Bronchial epithelial cell (primary cell): ENCODE data around the gene HTR6. TPM values are rescaled to one million over a fixed set of nuclear protein-coding genes. Genes with fewer than 3 reads are reported as not detected.
"Not testable (repeated sequence)": the region's sequence is repeated elsewhere in the genome, so short reads cannot be mapped to it uniquely, and the experiment has no call there.

Experiments
- DNase-seq: peaks from one replicate; pipeline ENCODE4 v3.0.0-alpha.2; 2010; ENCODE audit warnings: low read depth
- FAIRE-seq: peaks from 2 replicates; lab custom pipeline; 2011; peaks lifted over from hg19 to GRCh38; lab: Jason Lieb, UNC
- H3K27me3 ChIP-seq: 2 replicates; pipeline ENCODE4 v1.5.1; 2011; ENCODE audit warnings: low read length; ENCODE audit not compliant: control insufficient read depth, insufficient read depth
- H3K36me3 ChIP-seq: 2 replicates; pipeline ENCODE4 v1.5.1; 2011; ENCODE audit warnings: low read length; ENCODE audit not compliant: control insufficient read depth, insufficient read depth
- H3K4me3 ChIP-seq: 2 replicates; pipeline ENCODE4 v1.5.1; 2011; ENCODE audit warnings: mild to moderate bottlenecking, low read depth, low read length, control low read depth
- total RNA-seq: library from RNA; depleted of rRNA; stranded (reverse); fragments of >200 nt; gene quantifications from 2 replicates; pipeline ENCODE4 v1.2.1, GENCODE V29; 2014
- TF ChIP-seq, protein P1 (sequence below): IDR thresholded peaks from 2 replicates; pipeline ENCODE4 v1.5.1; 2011; ENCODE audit warnings: mild to moderate bottlenecking, moderate library complexity, low read length, control low read depth, inconsistent platforms; ENCODE audit not compliant: insufficient read depth, severe bottlenecking

Gene HTR6
- total RNA-seq, 1 donor from 2014 or later = not detected

DNA sequence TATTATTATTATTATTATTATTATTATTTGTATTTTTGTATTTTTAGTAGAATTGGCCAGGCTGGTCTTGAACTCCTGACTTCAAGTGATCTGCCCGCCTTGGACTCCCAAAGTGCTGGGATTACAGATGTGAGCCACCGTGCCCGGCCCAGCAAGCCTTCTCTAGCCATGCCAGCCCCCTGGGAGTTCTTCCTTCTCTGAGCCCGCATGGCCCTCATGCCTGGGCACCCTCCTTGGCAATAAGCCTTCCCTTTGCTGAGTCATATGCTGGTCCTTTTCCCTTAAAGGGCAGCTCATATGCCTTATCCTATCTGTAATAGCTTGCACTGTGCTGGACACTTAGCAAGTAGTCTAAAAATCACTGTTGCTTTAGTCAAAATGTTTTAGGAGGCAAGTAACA is 29.0 kb upstream of the HTR6 start:
- DNase-seq (peak; percentile 64), FAIRE-seq (no peak)
- Histone ChIP-seq H3K4me3 (no peak overlapping the region), H3K36me3 (no peaks in the 10 kb centered on the region), H3K27me3 (no peaks in the 10 kb centered on the region)
- TF ChIP-seq, protein P1, sequence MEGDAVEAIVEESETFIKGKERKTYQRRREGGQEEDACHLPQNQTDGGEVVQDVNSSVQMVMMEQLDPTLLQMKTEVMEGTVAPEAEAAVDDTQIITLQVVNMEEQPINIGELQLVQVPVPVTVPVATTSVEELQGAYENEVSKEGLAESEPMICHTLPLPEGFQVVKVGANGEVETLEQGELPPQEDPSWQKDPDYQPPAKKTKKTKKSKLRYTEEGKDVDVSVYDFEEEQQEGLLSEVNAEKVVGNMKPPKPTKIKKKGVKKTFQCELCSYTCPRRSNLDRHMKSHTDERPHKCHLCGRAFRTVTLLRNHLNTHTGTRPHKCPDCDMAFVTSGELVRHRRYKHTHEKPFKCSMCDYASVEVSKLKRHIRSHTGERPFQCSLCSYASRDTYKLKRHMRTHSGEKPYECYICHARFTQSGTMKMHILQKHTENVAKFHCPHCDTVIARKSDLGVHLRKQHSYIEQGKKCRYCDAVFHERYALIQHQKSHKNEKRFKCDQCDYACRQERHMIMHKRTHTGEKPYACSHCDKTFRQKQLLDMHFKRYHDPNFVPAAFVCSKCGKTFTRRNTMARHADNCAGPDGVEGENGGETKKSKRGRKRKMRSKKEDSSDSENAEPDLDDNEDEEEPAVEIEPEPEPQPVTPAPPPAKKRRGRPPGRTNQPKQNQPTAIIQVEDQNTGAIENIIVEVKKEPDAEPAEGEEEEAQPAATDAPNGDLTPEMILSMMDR = no peak

- no peak for FAIRE-seq
- Histone ChIP-seq H3K4me3 (no peak overlapping the region), H3K36me3 (no peaks in the 10 kb centered on the region), H3K27me3 (no peaks in the 10 kb centered on the region)
- DNase-seq = no peak
- TF ChIP-seq, protein P1 = no peak
Observed at GRCh38 chr1:19636065-19636464, 28.6 kb upstream of the HTR6 start.

- not testable (repeated sequence) for H3K27me3 ChIP-seq, DNase-seq, H3K4me3 ChIP-seq, FAIRE-seq, H3K36me3 ChIP-seq
Observed at GRCh38 chr1:19636749-19637148, 27.9 kb upstream of the HTR6 start.

- H3K4me3 ChIP-seq = no peak overlapping the region
- H3K36me3 ChIP-seq = no peaks in the 10 kb centered on the region
- no peaks in the 10 kb centered on the region for H3K27me3 ChIP-seq
- DNase-seq (no peak), FAIRE-seq (no peak)
- TF ChIP-seq, protein P1 = no peak
Observed at GRCh38 chr1:19637606-19638005, 27.1 kb upstream of the HTR6 start.

DNA sequence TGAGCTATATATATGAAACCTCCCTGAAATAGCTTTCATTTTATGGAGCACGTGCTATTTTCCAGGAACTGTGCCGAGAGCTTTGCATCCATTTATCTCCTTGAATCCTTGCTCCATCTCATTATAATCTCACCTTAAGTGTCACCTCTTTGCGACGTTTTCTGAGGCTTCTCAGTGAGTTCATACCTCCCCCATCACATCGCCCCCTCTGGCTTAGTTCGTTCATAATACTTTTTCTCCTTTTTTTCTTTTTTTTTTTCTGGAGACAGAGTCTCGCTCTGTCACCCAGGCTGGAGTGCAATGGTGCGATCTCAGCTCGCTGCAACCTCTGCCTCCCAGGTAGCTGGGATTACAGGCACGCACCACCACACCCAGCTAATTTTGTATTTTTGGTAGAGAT is 25.4 kb upstream of the HTR6 start:
- not testable (repeated sequence) for FAIRE-seq, H3K27me3 ChIP-seq, H3K4me3 ChIP-seq, DNase-seq, H3K36me3 ChIP-seq

DNA sequence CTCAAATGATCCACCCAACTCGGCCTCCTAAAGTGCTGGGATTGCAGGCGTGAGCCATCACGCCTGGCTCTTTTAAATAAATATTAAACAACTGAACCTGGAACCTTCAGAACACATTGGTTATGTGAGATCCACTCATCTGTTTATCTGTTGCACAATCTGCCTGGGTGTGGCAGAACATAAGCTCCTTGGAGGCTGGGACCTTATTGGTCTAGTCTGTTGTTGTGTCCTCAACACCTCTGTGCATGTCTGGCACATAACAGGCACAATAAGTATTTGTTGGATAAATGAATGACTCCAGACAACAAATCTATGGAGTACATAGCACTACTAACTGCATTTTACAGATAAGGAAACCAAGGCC is 24.7 kb upstream of the HTR6 start:
- Histone ChIP-seq H3K4me3 (no peak overlapping the region), H3K36me3 (no peaks in the 10 kb centered on the region), H3K27me3 (no peaks in the 10 kb centered on the region)
- DNase-seq = peak; percentile 93
- TF ChIP-seq, protein P1 = no peak
- FAIRE-seq = no peak
